MV-4-11 (cell line): ENCODE results near the gene CYP27B1.
A peak's percentile ranks its signal among the peaks of the same experiment; 100 is the strongest.

Source experiments
- DNase-seq: peaks from one replicate; lab custom pipeline; 2025; lab: John Stamatoyannopoulos, UW

The CYP27B1 gene

GRCh38 chr12:57735952-57736740 is 30.7 kb downstream of the CYP27B1 start:
- DNase-seq, result no peak

- DNase-seq, result no peak
These were observed 31.6 kb downstream of the CYP27B1 start for GRCh38 chr12:57735198-57735855.

- no peak for DNase-seq
These were observed 32.3 kb downstream of the CYP27B1 start for GRCh38 chr12:57734591-57734990.

GRCh38 chr12:57733928-57734327 is 33.0 kb downstream of the CYP27B1 start:
- no peak for DNase-seq

GRCh38 chr12:57732726-57733593 is 33.9 kb downstream of the CYP27B1 start:
- no peak for DNase-seq

- no peak for DNase-seq
These were observed 34.6 kb downstream of the CYP27B1 start for GRCh38 chr12:57732270-57732669.

- DNase-seq, result no peak
These were observed 35.3 kb downstream of the CYP27B1 start for GRCh38 chr12:57731411-57732080.

GRCh38 chr12:57730336-57731067 is 36.4 kb downstream of the CYP27B1 start:
- DNase-seq, result no peak

GRCh38 chr12:57729321-57729844 is 37.5 kb downstream of the CYP27B1 start:
- no peak for DNase-seq

GRCh38 chr12:57727758-57728395 is 39.0 kb downstream of the CYP27B1 start:
- DNase-seq, result no peak

- no peak for DNase-seq
These were observed 39.8 kb downstream of the CYP27B1 start for GRCh38 chr12:57726884-57727757.

- DNase-seq, result no peak
These were observed 40.6 kb downstream of the CYP27B1 start for GRCh38 chr12:57726151-57726883.

GRCh38 chr12:57725851-57726150 is 41.1 kb downstream of the CYP27B1 start:
- no peak for DNase-seq

GRCh38 chr12:57724936-57725740 is 41.7 kb downstream of the CYP27B1 start:
- peak; percentile 3 for DNase-seq

- DNase-seq, result no peak
These were observed 42.6 kb downstream of the CYP27B1 start for GRCh38 chr12:57724003-57724935.

GRCh38 chr12:57723630-57723962 is 43.3 kb downstream of the CYP27B1 start:
- DNase-seq, result no peak
